T-helper 17 cell (primary cell): ENCODE data around the gene SMAD3. TPM values are rescaled to one million over a fixed set of nuclear protein-coding genes. Genes with fewer than 3 reads are reported as not detected.
A peak's percentile ranks its signal among the peaks of the same experiment; 100 is the strongest.

Experiments
- ATAC-seq: fragments of 150-1000 bp; cut with Tn5 transposase; 2 replicates; pipeline ENCODE4 v1.10.0; 2021; ENCODE audit warnings: mild to moderate bottlenecking, moderate library complexity
- DNase-seq, 3 donors: peaks; one replicate each; pipeline versions ENCODE4 v3.0.0 to v3.0.0-alpha.2; 2020 to 2021
- H3K9me3 ChIP-seq: one replicate; pipeline ENCODE4 v1.7.0; 2013; ENCODE audit warnings: low read length, mild to moderate bottlenecking; ENCODE audit not compliant: control insufficient read depth, poor library complexity, severe bottlenecking
- H3K27ac Mint-ChIP-seq: one replicate; pipeline ENCODE4 v1.8.0; 2022; ENCODE audit warnings: mild to moderate bottlenecking, moderate library complexity, mixed read lengths
- H3K27me3 Mint-ChIP-seq: one replicate; pipeline ENCODE4 v1.8.0; 2022; ENCODE audit warnings: mixed read lengths
- H3K36me3 Mint-ChIP-seq: one replicate; pipeline ENCODE4 v1.8.0; 2022; ENCODE audit warnings: low read depth, mixed read lengths
- H3K4me1 Mint-ChIP-seq: one replicate; pipeline ENCODE4 v1.8.0; 2022; ENCODE audit warnings: mild to moderate bottlenecking, mixed read lengths
- H3K4me3 Mint-ChIP-seq: one replicate; pipeline ENCODE4 v1.8.0; 2022; ENCODE audit warnings: mild to moderate bottlenecking, moderate library complexity, mixed read lengths
- total RNA-seq, 4 donors: library from RNA in 2 of 4; stranded (reverse) in 2 of 4; gene quantifications; one replicate each; pipeline ENCODE4 v1.2.3 and lab custom pipeline; 2022 to 2026

The SMAD3 gene
- total RNA-seq, 2 donors from 2014 or later, result 79.8 to 82.9 TPM

DNA sequence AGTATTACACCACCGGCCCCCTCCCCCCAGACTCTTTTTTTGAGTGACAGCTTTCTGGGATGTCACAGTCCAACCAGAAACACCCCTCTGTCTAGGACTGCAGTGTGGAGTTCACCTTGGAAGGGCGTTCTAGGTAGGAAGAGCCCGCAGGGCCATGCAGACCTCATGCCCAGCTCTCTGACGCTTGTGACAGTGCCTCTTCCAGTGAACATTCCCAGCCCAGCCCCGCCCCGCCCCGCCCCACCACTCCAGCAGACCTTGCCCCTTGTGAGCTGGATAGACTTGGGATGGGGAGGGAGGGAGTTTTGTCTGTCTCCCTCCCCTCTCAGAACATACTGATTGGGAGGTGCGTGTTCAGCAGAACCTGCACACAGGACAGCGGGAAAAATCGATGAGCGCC, 125.4 kb downstream of the SMAD3 start:
- peaks cover 10% of the 10 kb centered on the region for H3K36me3 Mint-ChIP-seq
- DNase-seq, result no peak
- no peaks in the 10 kb centered on the region for H3K9me3 ChIP-seq
- no peak for ATAC-seq
- peaks cover 9% of the 10 kb centered on the region for H3K4me1 Mint-ChIP-seq
- no peak overlapping the region for H3K27ac Mint-ChIP-seq
- H3K27me3 Mint-ChIP-seq, result no peaks in the 10 kb centered on the region
- no peak overlapping the region for H3K4me3 Mint-ChIP-seq

GRCh38 chr15:67192185-67192820, 126.9 kb downstream of the SMAD3 start:
- no peak overlapping the region for H3K4me3 Mint-ChIP-seq
- H3K27me3 Mint-ChIP-seq, result no peaks in the 10 kb centered on the region
- H3K4me1 Mint-ChIP-seq, result peaks cover 7% of the 10 kb centered on the region
- peaks cover 10% of the 10 kb centered on the region for H3K36me3 Mint-ChIP-seq
- H3K27ac Mint-ChIP-seq, result peak overlapping the region; percentile 53
- no peaks in the 10 kb centered on the region for H3K9me3 ChIP-seq
- DNase-seq (no peak), ATAC-seq (no peak)

- Mint-ChIP-seq H3K27me3 (no peaks in the 10 kb centered on the region), H3K36me3 (peaks cover 8% of the 10 kb centered on the region), H3K27ac (peak overlapping the region; percentile 53), H3K4me3 (no peak overlapping the region), H3K4me1 (peaks cover 14% of the 10 kb centered on the region)
- ATAC-seq (no peak), DNase-seq (no peak)
- no peaks in the 10 kb centered on the region for H3K9me3 ChIP-seq
These were observed 128.0 kb downstream of the SMAD3 start for GRCh38 chr15:67193223-67193990.

- H3K9me3 ChIP-seq, result no peaks in the 10 kb centered on the region
- H3K27me3 Mint-ChIP-seq, result no peaks in the 10 kb centered on the region
- ATAC-seq (no peak), DNase-seq (no peak)
- no peak overlapping the region for H3K27ac Mint-ChIP-seq
- peaks cover 3% of the 10 kb centered on the region for H3K36me3 Mint-ChIP-seq
- peak overlapping the region; percentile 15 for H3K4me3 Mint-ChIP-seq
- peaks cover 18% of the 10 kb centered on the region for H3K4me1 Mint-ChIP-seq
These were observed 129.0 kb downstream of the SMAD3 start for GRCh38 chr15:67194171-67195114.

GRCh38 chr15:67195305-67195704, 129.9 kb downstream of the SMAD3 start:
- H3K36me3 Mint-ChIP-seq, result peaks cover 3% of the 10 kb centered on the region
- ATAC-seq (no peak), DNase-seq (no peak)
- no peak overlapping the region for H3K4me3 Mint-ChIP-seq
- H3K27me3 Mint-ChIP-seq, result no peaks in the 10 kb centered on the region
- H3K9me3 ChIP-seq, result no peaks in the 10 kb centered on the region
- H3K27ac Mint-ChIP-seq, result peak overlapping the region; percentile 41
- H3K4me1 Mint-ChIP-seq, result peaks cover 18% of the 10 kb centered on the region

- peak overlapping the region; percentile 19 for H3K27ac Mint-ChIP-seq
- peaks cover 3% of the 10 kb centered on the region for H3K36me3 Mint-ChIP-seq
- H3K4me1 Mint-ChIP-seq, result peaks cover 20% of the 10 kb centered on the region
- ATAC-seq (no peak), DNase-seq (no peak)
- H3K27me3 Mint-ChIP-seq, result no peaks in the 10 kb centered on the region
- no peak overlapping the region for H3K4me3 Mint-ChIP-seq
- H3K9me3 ChIP-seq, result no peaks in the 10 kb centered on the region
These were observed 130.8 kb downstream of the SMAD3 start for GRCh38 chr15:67196222-67196621.

DNA sequence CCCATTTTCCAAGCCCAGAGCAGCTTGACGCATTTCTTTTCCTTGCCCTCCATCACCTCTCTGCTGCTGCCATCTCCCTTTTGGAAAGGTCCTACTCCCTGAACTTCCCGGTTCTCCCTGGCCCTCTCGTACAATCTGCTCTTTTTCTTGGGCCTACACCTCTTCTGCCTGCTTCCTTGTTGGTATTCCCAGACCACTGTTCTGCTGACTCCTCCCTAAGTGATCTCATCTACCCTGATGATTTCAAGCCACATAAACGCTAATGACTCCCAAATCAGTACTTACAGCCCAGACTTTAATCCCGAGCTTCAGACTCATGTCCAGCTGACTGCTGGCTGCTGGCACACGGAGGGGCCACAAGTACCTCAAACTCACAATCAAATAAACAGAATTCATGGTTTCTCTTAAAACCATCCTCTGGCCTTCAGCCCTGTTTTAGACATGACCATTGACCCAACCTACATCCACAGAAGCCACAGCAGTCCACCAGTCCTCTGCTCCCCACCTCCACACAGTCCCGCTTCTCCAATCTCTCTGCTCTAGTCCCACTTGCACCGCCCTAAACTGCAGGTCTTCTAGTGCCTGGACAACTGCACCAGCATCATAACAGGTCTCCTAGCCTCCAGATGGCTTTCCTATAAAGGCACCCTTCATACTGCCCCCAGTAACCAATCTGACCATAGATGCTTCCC, 131.4 kb downstream of the SMAD3 start:
- H3K27me3 Mint-ChIP-seq, result no peaks in the 10 kb centered on the region
- no peak for ATAC-seq
- H3K4me1 Mint-ChIP-seq, result peaks cover 22% of the 10 kb centered on the region
- peaks cover 3% of the 10 kb centered on the region for H3K36me3 Mint-ChIP-seq
- no peaks in the 10 kb centered on the region for H3K9me3 ChIP-seq
- H3K4me3 Mint-ChIP-seq, result no peak overlapping the region
- peak overlapping the region; percentile 19 for H3K27ac Mint-ChIP-seq
- no peak for DNase-seq

DNA sequence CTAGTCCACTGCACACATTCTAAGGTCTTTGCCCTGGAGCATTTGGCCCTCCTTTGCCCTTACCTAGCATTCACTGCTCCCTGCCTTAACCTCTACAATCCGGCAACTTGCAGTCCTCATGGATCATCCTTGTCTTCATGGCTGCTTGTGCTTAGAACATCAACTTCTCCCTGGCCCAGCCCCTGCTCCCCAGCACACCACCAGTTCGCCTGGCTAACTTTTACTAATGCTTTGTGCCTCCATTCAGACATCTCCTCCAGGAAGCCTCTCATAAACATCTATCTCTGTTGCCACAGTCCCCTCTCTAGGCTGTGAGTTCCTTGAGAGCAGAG, 131.9 kb downstream of the SMAD3 start:
- no peak for DNase-seq
- H3K4me3 Mint-ChIP-seq, result no peak overlapping the region
- no peaks in the 10 kb centered on the region for H3K27me3 Mint-ChIP-seq
- H3K9me3 ChIP-seq, result no peaks in the 10 kb centered on the region
- H3K27ac Mint-ChIP-seq, result peak overlapping the region; percentile 80
- peaks cover 5% of the 10 kb centered on the region for H3K36me3 Mint-ChIP-seq
- ATAC-seq, result no peak
- H3K4me1 Mint-ChIP-seq, result peaks cover 22% of the 10 kb centered on the region

DNA sequence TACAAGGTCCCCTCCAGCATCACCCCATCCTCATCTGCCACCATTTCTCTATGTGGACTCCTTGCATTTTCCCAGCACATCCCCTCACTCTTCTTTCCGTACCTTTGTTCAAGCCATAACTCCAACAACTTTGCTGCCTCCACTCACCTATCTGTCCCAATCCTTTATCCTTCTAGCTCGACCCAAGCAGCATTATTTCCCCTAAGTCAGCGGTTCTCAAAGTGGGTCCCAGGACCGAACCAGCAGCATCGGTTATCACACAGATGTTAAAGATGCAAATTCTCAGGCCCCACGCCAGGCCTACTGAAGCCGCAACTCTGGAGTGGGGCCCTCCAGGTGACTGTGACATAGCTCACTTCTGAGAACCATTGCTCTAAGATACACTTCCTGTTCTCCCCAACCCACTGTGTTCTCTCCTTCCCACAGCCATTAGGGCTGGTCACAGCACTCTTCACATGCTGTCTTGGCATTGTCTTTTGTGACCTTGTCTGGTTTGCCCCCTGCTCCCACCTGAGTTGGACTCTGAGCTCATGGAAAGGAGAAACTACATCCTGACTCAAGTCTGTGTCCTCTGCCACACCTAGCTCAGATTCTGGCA, 132.9 kb downstream of the SMAD3 start:
- ATAC-seq (peak; percentile 78), DNase-seq (no peak)
- Mint-ChIP-seq H3K36me3 (peaks cover 5% of the 10 kb centered on the region), H3K4me3 (no peak overlapping the region), H3K27me3 (no peaks in the 10 kb centered on the region), H3K27ac (peak overlapping the region; percentile 80), H3K4me1 (peaks cover 22% of the 10 kb centered on the region)
- H3K9me3 ChIP-seq, result no peaks in the 10 kb centered on the region

- DNase-seq, result no peak
- peaks cover 19% of the 10 kb centered on the region for H3K4me1 Mint-ChIP-seq
- H3K27ac Mint-ChIP-seq, result no peak overlapping the region
- ATAC-seq, result no peak
- no peaks in the 10 kb centered on the region for H3K27me3 Mint-ChIP-seq
- no peaks in the 10 kb centered on the region for H3K9me3 ChIP-seq
- peaks cover 2% of the 10 kb centered on the region for H3K36me3 Mint-ChIP-seq
- H3K4me3 Mint-ChIP-seq, result no peak overlapping the region
These were observed 134.0 kb downstream of the SMAD3 start for GRCh38 chr15:67199391-67199790.

GRCh38 chr15:67199881-67200763, 134.7 kb downstream of the SMAD3 start:
- DNase-seq (no peak), ATAC-seq (no peak)
- Mint-ChIP-seq H3K4me1 (peaks cover 22% of the 10 kb centered on the region), H3K36me3 (peaks cover 6% of the 10 kb centered on the region), H3K27me3 (no peaks in the 10 kb centered on the region), H3K4me3 (no peak overlapping the region), H3K27ac (peak overlapping the region; percentile 53)
- no peaks in the 10 kb centered on the region for H3K9me3 ChIP-seq

DNA sequence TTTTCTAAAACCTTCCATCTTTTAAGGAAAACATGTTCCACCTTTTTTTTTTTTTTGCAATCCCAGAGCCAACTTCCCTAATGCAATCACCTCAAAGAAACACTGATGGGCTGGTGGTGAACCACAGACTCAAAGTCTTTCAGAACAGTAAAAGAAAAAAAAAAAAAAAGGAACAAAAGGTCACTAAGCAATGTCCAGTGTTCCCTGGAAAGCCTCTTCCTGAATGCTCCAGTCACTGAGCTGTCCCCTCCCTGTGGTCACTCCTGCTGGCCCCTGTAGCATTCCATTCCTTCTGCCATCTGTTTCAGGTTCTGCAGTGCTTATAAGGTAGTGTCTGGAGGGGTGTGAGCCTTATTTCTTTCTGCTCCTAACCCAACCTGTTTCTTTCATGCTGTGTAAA, 135.7 kb downstream of the SMAD3 start:
- H3K27ac Mint-ChIP-seq, result peak overlapping the region; percentile 53

More for the DNA sequence above, 135.7 kb downstream of the SMAD3 start:
- DNase-seq, result no peak
- no peak for ATAC-seq
- H3K27me3 Mint-ChIP-seq, result no peaks in the 10 kb centered on the region
- H3K4me3 Mint-ChIP-seq, result no peak overlapping the region
- H3K36me3 Mint-ChIP-seq, result peaks cover 11% of the 10 kb centered on the region
- H3K9me3 ChIP-seq, result no peaks in the 10 kb centered on the region
- H3K4me1 Mint-ChIP-seq, result peaks cover 27% of the 10 kb centered on the region
